MCF 10A (cell line): ENCODE data around the gene ZNF740. TPM values are rescaled to one million over a fixed set of nuclear protein-coding genes. Genes with fewer than 3 reads are reported as not detected.

ENCODE experiments used
- BruUV-seq: library from RNA; stranded (reverse); fragments of 400-500 nt; replicated peaks from 2 replicates; lab custom pipeline; 2021; lab: Mats Ljungman, UMichigan
- CTCF ChIA-PET: fragments of 300-600 bp; sonication (Branson Sonifier 250); formaldehyde crosslinking; extraction: SDS; loops from one replicate; lab custom pipeline; 2021; ENCODE audit warnings: antibody characterized with exemption, inconsistent platforms; lab: Yijun Ruan, JAX
- POLR2A ChIA-PET: fragments of 300-600, 350-650 bp; sonication (Branson Sonifier 250); formaldehyde crosslinking; extraction: SDS; loops from one replicate; lab custom pipeline; 2020; ENCODE audit warnings: antibody characterized with exemption, inconsistent platforms; lab: Yijun Ruan, JAX
- DNase-seq: peaks from one replicate; pipeline ENCODE4 v3.0.0-alpha.2; 2018; ENCODE audit not compliant: unreplicated experiment
- H3K27ac Mint-ChIP-seq: one replicate; pipeline ENCODE4 v1.8.0; 2022; ENCODE audit warnings: mild to moderate bottlenecking, low read depth, mixed read lengths; ENCODE audit not compliant: unreplicated experiment
- H3K27me3 Mint-ChIP-seq: one replicate; pipeline ENCODE4 v1.8.0; 2022; ENCODE audit warnings: mixed read lengths; ENCODE audit not compliant: insufficient read depth, unreplicated experiment
- H3K36me3 Mint-ChIP-seq: one replicate; pipeline ENCODE4 v1.8.0; 2022; ENCODE audit warnings: mild to moderate bottlenecking, moderate library complexity, mixed read lengths; ENCODE audit not compliant: insufficient read depth, unreplicated experiment
- H3K4me1 Mint-ChIP-seq: one replicate; pipeline ENCODE4 v1.8.0; 2022; ENCODE audit warnings: mixed read lengths; ENCODE audit not compliant: insufficient read depth, unreplicated experiment
- H3K4me3 Mint-ChIP-seq: one replicate; pipeline ENCODE4 v1.8.0; 2022; ENCODE audit warnings: mild to moderate bottlenecking, moderate library complexity, mixed read lengths; ENCODE audit not compliant: unreplicated experiment
- H3K9me3 Mint-ChIP-seq: one replicate; pipeline ENCODE4 v1.8.0; 2022; ENCODE audit warnings: mixed read lengths; ENCODE audit not compliant: unreplicated experiment
- CTCF ChIP-seq: fragments of 200-600 bp; IDR thresholded peaks from one replicate; pipeline ENCODE4 v1.8.0; 2022; ENCODE audit warnings: antibody characterized with exemption, mild to moderate bottlenecking; ENCODE audit not compliant: unreplicated experiment
- intact Hi-C: fragments of 100-400 bp; cut with micrococcal nuclease; formaldehyde crosslinking; loops from 2 replicates; pipeline ENCODE4 v1.14.1; 2022
- total RNA-seq: library from RNA; stranded (reverse); gene quantifications from 2 replicates; pipeline ENCODE4 v1.2.3, GENCODE V29; 2022

The ZNF740 gene
- total RNA-seq, 1 experiment from 2014 or later = 36.2 TPM

GRCh38 chr12:53190108-53190729 lies 9.7 kb downstream of the ZNF740 start:
- DNase-seq = peak; percentile 68
- no peaks in the 10 kb centered on the region for H3K9me3 Mint-ChIP-seq
- TF ChIP-seq CTCF = peak; percentile 72
- H3K4me1 Mint-ChIP-seq = peaks cover 2% of the 10 kb centered on the region
- CTCF ChIA-PET = interaction anchor here (0.6 to 1.4 kb wide), 4 partner anchors 8 to 62 kb away, joined by 3 to 4 read pairs (median 3); no protein-coding TSS in a partner anchor
- intact Hi-C loops = loop anchor here (1.0 to 2.0 kb wide), 2 partner anchors 31 to 123 kb away; no protein-coding TSS in a partner anchor
- no peaks in the 10 kb centered on the region for H3K27me3 Mint-ChIP-seq
- H3K36me3 Mint-ChIP-seq = peaks cover 50% of the 10 kb centered on the region
- H3K27ac Mint-ChIP-seq = no peak overlapping the region
- BruUV-seq = no TSS peak
- POLR2A ChIA-PET = interaction anchor here (0.7 to 3.3 kb wide), 4 partner anchors 9 to 108 kb away, joined by 3 to 18 read pairs (median 3); partner anchors contain the start of genes CSAD, PFDN5 and ZNF740
- H3K4me3 Mint-ChIP-seq = no peak overlapping the region

- POLR2A ChIA-PET = interaction anchor here (0.7 to 3.3 kb wide), 3 partner anchors 10 to 65 kb away, joined by 3 to 18 read pairs (median 3); partner anchors contain the start of genes CSAD and ZNF740
- H3K27ac Mint-ChIP-seq = no peak overlapping the region
Observed at GRCh38 chr12:53191096-53191884, 10.8 kb downstream of the ZNF740 start.

DNA sequence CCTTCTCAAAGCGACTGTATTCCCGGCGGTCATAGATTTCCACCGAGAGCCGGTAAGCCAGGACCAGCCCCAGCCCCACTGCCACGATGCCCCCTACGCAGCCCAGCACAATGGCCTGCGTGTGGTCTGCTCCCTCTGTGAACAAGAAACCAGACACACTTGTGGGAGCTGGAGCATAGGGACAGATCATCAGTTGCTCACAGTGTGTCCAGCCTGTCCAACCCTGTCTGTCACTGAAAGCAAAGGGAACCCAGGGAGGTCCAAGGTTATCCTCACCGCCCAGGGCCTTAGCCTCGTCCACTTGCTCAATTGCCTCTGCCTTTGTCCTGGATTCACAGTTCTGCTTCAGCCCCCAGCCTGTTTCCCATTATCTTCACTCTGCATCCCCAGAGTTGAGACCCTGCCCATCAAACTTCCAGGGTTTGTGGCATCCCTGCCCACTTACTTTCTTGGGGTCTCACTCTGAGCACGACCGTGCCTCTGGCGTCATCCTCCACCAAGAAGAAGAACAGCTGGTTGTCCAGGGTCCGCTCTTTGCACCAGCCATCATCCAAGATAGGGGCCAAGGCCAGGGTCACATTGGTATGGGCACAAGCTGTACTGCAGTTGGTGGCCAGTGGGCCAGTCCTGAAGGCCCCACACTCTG lies 11.5 kb downstream of the ZNF740 start:
- no peaks in the 10 kb centered on the region for H3K9me3 Mint-ChIP-seq
- TF ChIP-seq CTCF = no peak
- ChIA-PET CTCF (interaction anchor here (0.6 to 1.1 kb wide), 3 partner anchors 59 to 124 kb away, joined by 3 read pairs; a partner anchor contains a TSS), POLR2A (interaction anchor here (0.6 to 1.6 kb wide), 2 partner anchors 11 to 66 kb away, joined by 3 to 4 read pairs; no protein-coding TSS in a partner anchor)
- no peak overlapping the region for H3K4me3 Mint-ChIP-seq
- intact Hi-C loops = loop anchor here (2.0 kb wide), 1 partner anchor 125 kb away; no protein-coding TSS in a partner anchor
- DNase-seq = no peak
- no TSS peak for BruUV-seq
- H3K27ac Mint-ChIP-seq = peak overlapping the region; percentile 54
- peaks cover 32% of the 10 kb centered on the region for H3K36me3 Mint-ChIP-seq
- H3K27me3 Mint-ChIP-seq = no peaks in the 10 kb centered on the region
- H3K4me1 Mint-ChIP-seq = peaks cover 20% of the 10 kb centered on the region

More at GRCh38 chr12:53191096-53191884, 10.8 kb downstream of the ZNF740 start:
- DNase-seq = no peak
- CTCF ChIA-PET = interaction anchor here (1.1 to 1.4 kb wide), 4 partner anchors 8 to 124 kb away, joined by 3 to 4 read pairs (median 3); no protein-coding TSS in a partner anchor
- Mint-ChIP-seq H3K27me3 (no peaks in the 10 kb centered on the region), H3K4me1 (peaks cover 12% of the 10 kb centered on the region), H3K36me3 (peaks cover 39% of the 10 kb centered on the region), H3K9me3 (no peaks in the 10 kb centered on the region), H3K4me3 (no peak overlapping the region)
- no peak for TF ChIP-seq CTCF
- intact Hi-C loops = loop anchor here (2.0 kb wide), 1 partner anchor 124 kb away; no protein-coding TSS in a partner anchor
- no TSS peak for BruUV-seq
